ENCODE measurements around the gene ZNF892. TPM values are rescaled to one million over a fixed set of nuclear protein-coding genes. Genes with fewer than 3 reads are reported as not detected.
"Not testable (repeated sequence)": the region's sequence is repeated elsewhere in the genome, so short reads cannot be mapped to it uniquely, and the experiment has no call there.

The ZNF892 gene
- polyA plus RNA-seq, 4 donors: 3.7 to 6.1 (median 4.9) TPM

DNA sequence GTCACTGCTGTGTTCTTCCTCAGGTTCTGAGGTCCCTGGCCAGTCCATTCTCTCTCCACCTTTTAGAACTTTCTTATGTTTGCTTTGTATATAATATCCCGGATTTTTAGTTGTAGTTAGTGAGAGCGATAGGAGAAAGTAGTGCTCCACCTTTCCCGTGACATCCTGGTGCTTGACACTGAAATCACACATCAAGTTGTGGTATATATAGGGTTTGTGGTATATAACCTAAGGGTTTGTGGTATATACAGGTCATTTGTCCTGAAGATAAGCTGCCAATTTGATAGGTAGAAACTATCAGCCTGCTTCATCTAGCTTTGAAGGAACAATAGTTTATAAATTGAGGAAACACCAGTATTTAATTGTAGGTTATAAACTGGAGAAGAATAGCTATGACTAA, 13.1 kb downstream of the ZNF892 start:
- DNase-seq (ENCODE audit: low read depth in 4 of 4, low spot score in 2 of 4): no peak

DNA sequence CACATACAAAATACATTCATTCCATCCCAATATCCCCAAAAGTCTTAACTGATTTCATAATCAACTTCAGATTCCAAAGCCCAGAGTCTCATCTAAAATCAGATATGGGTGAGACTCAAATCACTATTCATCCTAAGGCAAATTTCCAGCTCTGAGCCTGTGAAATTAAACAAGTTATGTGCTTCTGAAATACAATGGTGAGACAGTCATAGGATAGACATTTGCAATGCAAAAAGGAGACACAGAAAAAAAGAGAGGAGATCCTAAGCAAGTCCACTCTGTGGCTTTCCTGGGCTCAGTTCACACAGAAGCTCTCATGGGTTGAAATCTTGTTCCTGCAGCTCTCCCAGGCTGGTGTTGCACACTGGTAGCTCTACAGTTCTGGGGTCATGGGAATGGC, 18.3 kb downstream of the ZNF892 start:
- no peak for DNase-seq (ENCODE audit: low read depth in 4 of 4, low spot score in 2 of 4)

DNA sequence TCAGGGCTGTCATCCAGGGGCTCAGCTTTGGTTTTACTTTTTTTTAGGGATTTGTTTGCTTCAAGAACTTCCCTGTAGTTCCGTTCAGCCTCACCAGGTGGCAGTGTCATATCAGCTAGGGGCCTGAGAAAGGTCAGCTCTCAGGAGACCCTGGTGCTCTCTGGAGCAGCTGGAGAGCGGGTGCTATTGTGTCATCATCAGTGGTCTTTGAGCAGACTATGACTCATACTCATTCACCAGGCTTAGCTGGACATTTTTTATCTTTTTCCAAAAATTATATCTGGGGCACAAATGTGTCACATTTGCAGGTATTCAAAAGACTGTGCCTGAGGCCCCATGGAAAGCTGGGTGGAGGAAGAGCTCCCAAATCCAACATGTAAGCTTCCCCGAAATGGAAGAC, 24.4 kb downstream of the ZNF892 start:
- DNase-seq (ENCODE audit: low read depth in 4 of 4, low spot score in 2 of 4): peak in 3 of 4 donors; percentile 31 to 41 (median 34)

DNA sequence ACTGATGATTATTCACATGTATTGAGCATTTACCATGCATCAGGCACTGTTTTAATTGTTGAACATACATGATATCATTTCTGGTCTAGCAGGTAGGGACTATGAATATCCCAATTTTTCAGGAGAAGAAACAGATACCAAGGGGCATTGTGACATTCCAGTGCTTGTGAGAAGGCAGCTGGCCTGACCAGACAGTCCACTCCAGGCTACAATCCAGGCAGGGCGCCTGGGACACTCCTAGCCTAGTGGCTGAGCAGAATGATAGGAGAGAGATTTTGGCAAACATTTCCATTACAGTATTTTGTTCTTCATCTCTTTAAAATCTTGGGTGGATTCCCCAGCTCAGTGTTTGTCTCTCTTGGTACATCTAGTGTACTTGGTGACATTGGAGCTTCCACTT, 24.9 kb downstream of the ZNF892 start:
- no peak for DNase-seq (ENCODE audit: low read depth in 4 of 4, low spot score in 2 of 4)

DNA sequence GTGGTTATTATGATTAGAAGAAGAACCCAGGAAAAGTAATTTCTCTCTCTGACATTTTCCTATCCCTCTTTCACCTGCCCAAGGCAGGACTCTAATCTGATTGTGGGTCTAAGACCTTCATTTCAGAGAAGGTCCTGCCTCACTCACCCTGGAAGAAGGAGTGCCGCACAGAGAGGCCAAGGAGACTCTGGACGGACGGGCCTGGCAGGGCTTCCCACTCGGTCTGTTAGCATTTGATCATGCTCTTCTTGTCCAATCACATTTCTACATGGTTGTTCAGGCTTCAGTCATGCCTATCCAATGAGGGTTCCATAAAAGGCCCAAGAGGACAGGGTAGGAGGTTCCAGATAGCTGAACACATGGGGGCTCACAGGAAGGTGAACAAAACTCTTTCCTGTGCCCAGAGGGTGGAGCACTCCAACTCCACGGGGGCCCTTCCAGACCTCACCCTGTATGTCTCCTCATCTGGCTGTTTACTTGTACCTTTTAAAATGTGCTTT, 27.0 kb downstream of the ZNF892 start:
- no peak for DNase-seq (ENCODE audit: low read depth in 4 of 4, low spot score in 2 of 4)

DNA sequence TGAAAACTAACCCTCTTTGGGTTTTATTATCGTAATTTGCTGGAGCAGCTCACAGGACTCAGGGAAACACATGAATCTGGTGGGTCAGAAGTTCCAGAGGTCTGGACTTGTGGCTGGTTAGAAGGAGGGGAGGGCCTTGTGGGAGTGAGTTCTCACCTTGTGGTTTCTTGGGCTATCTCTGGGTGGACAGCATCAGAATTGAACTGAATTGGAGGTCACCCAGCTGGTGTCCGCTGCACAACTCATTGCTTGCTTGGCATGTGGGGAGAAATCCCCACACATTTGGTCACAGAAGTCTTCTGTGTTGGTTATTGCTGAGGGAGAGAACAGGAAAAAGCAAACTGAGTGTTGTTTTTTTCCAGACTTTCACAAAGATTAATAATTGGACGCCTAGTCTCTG, 27.5 kb downstream of the ZNF892 start:
- no peak for DNase-seq (ENCODE audit: low read depth in 4 of 4, low spot score in 2 of 4)

DNA sequence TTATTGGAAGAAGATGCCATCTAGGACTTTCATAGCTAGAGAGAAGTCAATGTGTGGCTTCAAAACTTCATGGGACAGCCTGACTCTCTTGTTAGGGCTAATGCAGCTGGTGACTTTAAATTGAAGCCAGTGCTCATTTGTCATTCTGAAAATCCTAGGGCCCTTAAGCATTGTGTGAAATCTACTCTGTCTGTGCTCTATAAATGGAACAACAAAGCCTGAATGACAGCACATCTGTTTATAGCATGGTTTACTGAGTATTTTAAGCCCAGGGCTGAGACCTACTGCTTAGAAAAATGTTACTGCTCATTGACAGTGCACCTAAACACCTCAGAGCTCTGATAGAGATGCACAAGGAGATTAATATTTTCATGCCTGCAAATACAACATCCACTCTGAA, 30.8 kb downstream of the ZNF892 start:
- no peak for DNase-seq (ENCODE audit: low read depth in 4 of 4, low spot score in 2 of 4)

DNA sequence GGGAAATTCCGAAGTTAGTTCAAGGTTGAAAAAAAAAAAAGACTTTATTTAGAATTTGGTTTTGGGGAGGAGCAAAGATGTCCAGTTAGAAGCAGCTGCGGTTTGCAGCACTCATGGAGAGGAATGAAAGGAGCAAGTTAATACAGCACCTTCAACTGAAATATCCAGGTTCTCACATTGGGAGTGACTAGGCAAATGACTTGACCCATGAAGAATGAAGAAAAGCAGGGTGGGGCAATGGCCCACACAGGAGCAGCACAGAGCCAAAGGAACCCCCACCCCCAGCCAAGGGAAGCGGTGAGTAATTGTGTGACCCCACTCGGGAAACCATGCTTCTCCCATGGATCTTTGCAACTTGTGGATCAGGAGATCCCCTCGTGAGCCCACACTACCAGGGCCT, 32.8 kb downstream of the ZNF892 start:
- no peak for DNase-seq (ENCODE audit: low read depth in 4 of 4, low spot score in 2 of 4)

DNA sequence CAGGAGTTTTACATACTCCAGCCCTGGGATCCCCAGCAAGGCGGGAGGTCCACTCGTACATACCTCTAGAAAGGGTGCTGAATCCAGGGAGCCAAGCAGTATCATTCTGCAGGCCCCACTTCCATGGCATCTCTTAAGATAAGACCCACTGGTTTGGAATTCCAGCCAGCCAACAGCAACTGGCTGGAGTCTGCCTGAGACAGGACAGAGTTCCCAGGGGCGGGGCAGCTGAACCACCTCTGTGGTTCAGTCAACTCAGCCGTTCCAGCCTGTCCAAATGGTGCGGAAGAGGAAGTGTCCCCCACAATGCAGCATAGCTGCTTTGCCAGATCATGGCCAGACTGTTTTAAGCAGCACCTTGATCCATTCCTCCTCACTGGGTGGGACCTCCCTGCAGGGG, 33.2 kb downstream of the ZNF892 start:
- no peak for DNase-seq (ENCODE audit: low read depth in 4 of 4, low spot score in 2 of 4)

DNA sequence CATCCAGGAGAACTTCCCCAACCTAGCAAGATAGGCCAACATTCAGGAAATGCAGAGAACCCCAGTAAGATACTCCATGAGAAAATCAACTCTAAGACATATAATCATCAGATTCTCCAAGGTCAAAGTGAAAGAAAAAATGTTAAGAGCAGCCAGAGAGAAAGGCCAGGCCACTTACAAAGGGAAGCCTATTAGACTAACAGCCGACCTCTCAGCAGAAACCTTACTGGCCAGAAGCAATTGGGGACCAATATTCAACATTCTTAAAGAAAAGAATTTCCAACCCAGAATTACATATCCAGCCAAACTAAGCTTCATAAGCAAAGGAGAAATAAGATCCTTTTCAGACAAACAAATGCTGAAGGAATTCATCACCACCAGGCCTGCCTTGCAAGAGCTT, 34.8 kb downstream of the ZNF892 start:
- DNase-seq (ENCODE audit: low read depth in 4 of 4, low spot score in 2 of 4): not testable (repeated sequence)

Other genes with a start within 250 kb of the ZNF892 start
- gene MAL, start 181.8 kb upstream of the ZNF892 start, polyA plus RNA-seq (ENCODE audit: insufficient read length in 4 of 4): 100 to 1,000 TPM; 267 to 368 (median 329) TPM
- gene MRPS5, start 85.7 kb upstream of the ZNF892 start, polyA plus RNA-seq (ENCODE audit: insufficient read length in 4 of 4): 10 to 100 TPM; 64.5 to 94.9 (median 80.7) TPM
- gene ZNF514, start 47.7 kb upstream of the ZNF892 start, polyA plus RNA-seq (ENCODE audit: insufficient read length in 4 of 4): 10 to 100 TPM; 19.1 to 43.4 (median 30.6) TPM
- gene ZNF2, start 41.7 kb upstream of the ZNF892 start, polyA plus RNA-seq (ENCODE audit: insufficient read length in 4 of 4): 1 to 10 TPM; 8.7 to 9.5 (median 9.4) TPM
- gene PROM2, start 66.9 kb downstream of the ZNF892 start, polyA plus RNA-seq (ENCODE audit: insufficient read length in 4 of 4): 10 to 100 TPM; 26.7 to 51.8 (median 33.6) TPM
- 10 to 100 TPM; 14.5 to 22.3 (median 16.9) TPM for gene KCNIP3, start 89.8 kb downstream of the ZNF892 start, polyA plus RNA-seq (ENCODE audit: insufficient read length in 4 of 4)
- 10 to 100 TPM; 32.0 to 53.7 (median 41.9) TPM for gene FAHD2A, start 195.2 kb downstream of the ZNF892 start, polyA plus RNA-seq (ENCODE audit: insufficient read length in 4 of 4)

Data from left renal cortex interstitium (tissue), 4 donors.